Cerebellar cortex (tissue), 1 donor: ENCODE results near the gene KLKB1.
"Not testable (repeated sequence)": the region's sequence is repeated elsewhere in the genome, so short reads cannot be mapped to it uniquely, and the experiment has no call there.

Experiments used
- DNase-seq: peaks from one replicate; pipeline ENCODE4 v3.0.0-alpha.2; 2015; ENCODE audit warnings: low spot score

Gene KLKB1

GRCh38 chr4:186265250-186265649 is 37.9 kb downstream of the KLKB1 start:
- not testable (repeated sequence) for DNase-seq

- no peak for DNase-seq
Observed at GRCh38 chr4:186265683-186266652, 38.7 kb downstream of the KLKB1 start, which contains the start of gene F11. F11 (plus strand) TSS chr4:186266189; CDS start chr4:186267137, 948 bp downstream.

GRCh38 chr4:186266729-186267456 is 39.6 kb downstream of the KLKB1 start:
- DNase-seq, result no peak

- DNase-seq, result no peak
Observed at GRCh38 chr4:186271081-186271678, 43.9 kb downstream of the KLKB1 start.

- no peak for DNase-seq
Observed at GRCh38 chr4:186272699-186273391, 45.5 kb downstream of the KLKB1 start.

- not testable (repeated sequence) for DNase-seq
Observed at GRCh38 chr4:186273392-186273789, 46.1 kb downstream of the KLKB1 start.

GRCh38 chr4:186283311-186283710 is 56.0 kb downstream of the KLKB1 start:
- DNase-seq, result no peak

GRCh38 chr4:186285147-186285546 is 57.8 kb downstream of the KLKB1 start:
- DNase-seq, result no peak

GRCh38 chr4:186286581-186286980 is 59.3 kb downstream of the KLKB1 start:
- DNase-seq, result no peak

GRCh38 chr4:186291256-186291890 is 64.1 kb downstream of the KLKB1 start:
- no peak for DNase-seq

GRCh38 chr4:186294160-186294559 is 66.9 kb downstream of the KLKB1 start:
- DNase-seq, result no peak

- DNase-seq, result no peak
Observed at GRCh38 chr4:186296481-186296880, 69.2 kb downstream of the KLKB1 start.

- DNase-seq, result peak; percentile 71
Observed at GRCh38 chr4:186297013-186297645, 69.8 kb downstream of the KLKB1 start.

GRCh38 chr4:186298031-186298647 is 70.8 kb downstream of the KLKB1 start:
- DNase-seq, result no peak

GRCh38 chr4:186299291-186299690 is 72.0 kb downstream of the KLKB1 start:
- DNase-seq, result no peak

GRCh38 chr4:186300659-186301390 is 73.5 kb downstream of the KLKB1 start:
- DNase-seq, result no peak

- no peak for DNase-seq
Observed at GRCh38 chr4:186304216-186304615, 76.9 kb downstream of the KLKB1 start.

GRCh38 chr4:186304866-186305505 is 77.7 kb downstream of the KLKB1 start:
- DNase-seq, result peak; percentile 45

GRCh38 chr4:186307497-186307896 is 80.2 kb downstream of the KLKB1 start:
- DNase-seq, result no peak
